ENCODE data around the gene ATP11C.

DNA sequence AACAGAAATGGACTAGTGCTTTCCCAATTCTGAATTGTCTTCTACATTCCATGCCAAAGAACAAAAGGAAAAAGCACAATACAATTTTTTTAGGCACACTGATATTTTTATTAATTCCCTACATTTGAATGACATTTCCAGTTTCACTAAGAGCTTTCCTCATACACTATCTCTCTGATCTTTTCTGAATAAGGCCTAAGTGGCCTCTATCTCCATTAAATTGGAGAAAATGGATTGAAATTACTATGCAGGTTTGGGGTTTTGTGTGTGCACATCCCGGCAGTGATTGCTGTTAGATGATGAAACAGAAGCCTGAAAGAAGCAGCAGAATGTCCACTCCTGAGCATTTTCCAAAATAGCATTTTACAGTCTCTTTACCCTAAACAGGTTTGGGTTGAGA, 104.0 kb downstream of the ATP11C start:
- TF ChIP-seq POLR2A (IDR thresholded peaks at IDR 0.05) (no peak), POLR2AphosphoS5 (IDR thresholded peaks at IDR 0.05) (no peak)
- TF ChIP-seq, protein P1, sequence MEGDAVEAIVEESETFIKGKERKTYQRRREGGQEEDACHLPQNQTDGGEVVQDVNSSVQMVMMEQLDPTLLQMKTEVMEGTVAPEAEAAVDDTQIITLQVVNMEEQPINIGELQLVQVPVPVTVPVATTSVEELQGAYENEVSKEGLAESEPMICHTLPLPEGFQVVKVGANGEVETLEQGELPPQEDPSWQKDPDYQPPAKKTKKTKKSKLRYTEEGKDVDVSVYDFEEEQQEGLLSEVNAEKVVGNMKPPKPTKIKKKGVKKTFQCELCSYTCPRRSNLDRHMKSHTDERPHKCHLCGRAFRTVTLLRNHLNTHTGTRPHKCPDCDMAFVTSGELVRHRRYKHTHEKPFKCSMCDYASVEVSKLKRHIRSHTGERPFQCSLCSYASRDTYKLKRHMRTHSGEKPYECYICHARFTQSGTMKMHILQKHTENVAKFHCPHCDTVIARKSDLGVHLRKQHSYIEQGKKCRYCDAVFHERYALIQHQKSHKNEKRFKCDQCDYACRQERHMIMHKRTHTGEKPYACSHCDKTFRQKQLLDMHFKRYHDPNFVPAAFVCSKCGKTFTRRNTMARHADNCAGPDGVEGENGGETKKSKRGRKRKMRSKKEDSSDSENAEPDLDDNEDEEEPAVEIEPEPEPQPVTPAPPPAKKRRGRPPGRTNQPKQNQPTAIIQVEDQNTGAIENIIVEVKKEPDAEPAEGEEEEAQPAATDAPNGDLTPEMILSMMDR (IDR thresholded peaks at IDR 0.05) = no peak

Measured in transverse colon (tissue), 4 donors.